Tongue (tissue), 2 donors: Measurements from ENCODE around the gene ARRDC2. TPM values are rescaled to one million over a fixed set of nuclear protein-coding genes. Genes with fewer than 3 reads are reported as not detected.
"Not testable (repeated sequence)": the region's sequence is repeated elsewhere in the genome, so short reads cannot be mapped to it uniquely, and the experiment has no call there.

Source experiments
- DNase-seq: peaks from one replicate; pipeline ENCODE4 v3.0.0-alpha.2; 2015
- total RNA-seq: library from RNA; depleted of rRNA; stranded (reverse); fragments of >200 nt; gene quantifications from one replicate; pipeline ENCODE4 v1.2.3, GENCODE V29; 2014

ARRDC2 gene
- total RNA-seq, 1 donor from 2014 or later: 30.1 TPM

GRCh38 chr19:18016209-18016910, 8.4 kb downstream of the ARRDC2 start:
- no peak for DNase-seq

GRCh38 chr19:18017275-18018083, 9.5 kb downstream of the ARRDC2 start:
- DNase-seq: no peak

GRCh38 chr19:18020212-18021085, 12.5 kb downstream of the ARRDC2 start:
- peak; percentile 58 for DNase-seq

DNA sequence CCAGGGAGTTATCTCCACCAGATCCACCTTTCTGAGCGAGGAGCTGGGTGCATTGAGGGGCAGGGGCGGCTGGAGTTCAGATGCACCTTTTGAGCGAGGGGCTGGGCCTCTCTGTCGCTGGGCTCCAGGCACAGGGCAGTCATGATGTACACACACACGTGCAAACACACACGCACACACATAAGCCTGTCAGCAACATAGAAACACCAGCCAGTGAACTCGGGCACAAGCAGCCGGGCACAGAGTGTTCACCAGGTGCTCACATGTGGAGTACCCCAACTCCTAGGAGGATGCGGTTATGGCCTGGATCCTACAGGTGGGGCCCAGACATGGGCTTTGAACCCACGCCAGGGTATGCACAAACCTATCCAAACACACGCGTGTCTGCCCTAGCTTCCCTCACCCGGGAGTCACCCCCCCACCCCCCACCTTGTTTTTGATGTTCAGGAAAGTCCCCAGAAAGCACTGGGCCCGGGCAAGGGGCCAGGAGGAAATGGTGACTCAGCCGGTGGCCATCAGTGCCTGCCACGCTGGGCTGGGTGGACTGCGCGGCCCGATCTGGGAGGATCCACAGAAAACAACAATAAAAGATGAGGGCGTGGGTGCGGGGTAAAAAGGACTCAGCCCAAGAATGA, 13.3 kb downstream of the ARRDC2 start:
- DNase-seq: no peak

DNA sequence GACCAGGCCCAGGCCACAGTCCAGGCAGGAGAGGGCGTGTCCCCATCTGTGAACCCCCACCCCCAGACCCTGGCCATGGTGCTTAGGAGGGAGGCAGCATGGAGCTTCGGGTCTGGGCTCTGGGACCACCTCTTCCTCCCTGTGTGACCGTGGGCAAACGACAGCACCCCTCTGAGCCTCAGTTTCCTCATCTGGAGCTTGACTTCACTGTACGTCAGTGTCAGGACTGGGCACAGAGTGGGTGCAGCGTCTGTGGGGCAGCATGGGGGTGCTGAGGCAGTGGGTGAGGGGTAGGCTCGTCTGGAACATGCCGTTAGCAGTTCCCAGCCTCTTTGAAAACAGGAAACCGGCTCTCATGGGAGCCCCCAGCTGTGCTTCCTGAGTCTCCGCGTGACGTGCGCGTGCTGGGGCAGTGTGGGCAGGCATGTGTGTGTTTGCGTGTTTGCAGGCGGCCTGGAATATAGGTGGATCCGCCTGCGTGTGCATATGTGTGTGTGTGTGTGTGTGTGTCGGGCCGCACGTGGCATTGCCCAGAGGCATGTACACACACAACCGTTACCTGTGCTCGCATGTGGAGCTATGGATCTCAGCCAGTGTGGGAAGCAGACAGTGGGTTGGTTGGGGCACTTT, 15.8 kb downstream of the ARRDC2 start:
- DNase-seq: peak; percentile 76

- DNase-seq: no peak
These were observed 19.2 kb downstream of the ARRDC2 start for GRCh38 chr19:18027151-18027550.

DNA sequence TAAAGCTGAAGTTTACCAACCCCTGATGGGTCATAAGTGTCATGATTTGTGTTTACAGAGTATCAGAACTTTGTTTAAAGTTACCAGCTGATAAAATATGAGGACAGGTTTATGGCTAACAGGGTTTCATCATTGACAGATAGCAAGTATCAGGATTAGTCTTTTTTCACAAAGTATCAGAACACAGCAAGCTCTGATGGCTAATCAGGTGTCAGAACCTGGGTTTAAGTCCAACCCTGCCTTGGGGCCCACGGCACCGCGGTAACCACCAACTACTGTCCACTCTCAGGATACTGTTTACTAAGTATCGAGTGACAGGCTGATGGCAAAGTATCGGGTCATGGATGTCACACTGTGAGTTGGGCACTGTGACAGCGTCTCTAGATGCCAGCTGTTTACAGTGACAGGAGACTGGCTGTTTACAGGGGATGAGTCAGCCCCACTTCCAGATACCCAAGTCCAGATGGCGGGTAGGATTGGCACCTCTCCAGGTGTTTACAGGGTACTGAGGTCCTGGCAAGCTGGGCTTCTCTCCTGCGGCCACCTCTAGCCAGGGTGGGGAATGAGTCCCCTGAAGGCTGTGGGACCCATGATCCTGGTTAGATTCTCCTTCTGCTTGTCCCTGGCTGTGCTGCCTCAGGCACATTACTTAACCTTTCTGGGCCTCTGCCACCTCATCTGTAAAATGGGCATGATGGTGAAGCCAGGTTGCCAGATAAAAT, 21.8 kb downstream of the ARRDC2 start:
- peak; percentile 51 for DNase-seq

DNA sequence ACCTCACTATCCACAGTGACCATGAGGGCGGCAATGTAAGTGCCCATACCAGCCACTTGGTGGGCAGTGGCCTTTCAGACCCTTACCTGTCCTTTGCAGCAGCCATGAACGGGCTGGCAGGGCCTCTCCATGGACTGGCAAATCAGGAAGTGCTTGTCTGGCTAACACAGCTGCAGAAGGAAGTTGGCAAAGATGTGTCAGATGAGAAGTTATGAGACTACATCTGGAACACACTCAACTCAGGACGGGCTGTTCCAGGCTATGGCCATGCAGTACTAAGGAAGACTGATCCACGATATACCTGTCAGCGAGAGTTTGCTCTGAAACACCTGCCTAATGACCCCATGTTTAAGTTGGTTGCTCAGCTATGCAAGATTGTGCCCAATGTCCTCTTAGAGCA, 23.4 kb downstream of the ARRDC2 start:
- DNase-seq: not testable (repeated sequence)

DNA sequence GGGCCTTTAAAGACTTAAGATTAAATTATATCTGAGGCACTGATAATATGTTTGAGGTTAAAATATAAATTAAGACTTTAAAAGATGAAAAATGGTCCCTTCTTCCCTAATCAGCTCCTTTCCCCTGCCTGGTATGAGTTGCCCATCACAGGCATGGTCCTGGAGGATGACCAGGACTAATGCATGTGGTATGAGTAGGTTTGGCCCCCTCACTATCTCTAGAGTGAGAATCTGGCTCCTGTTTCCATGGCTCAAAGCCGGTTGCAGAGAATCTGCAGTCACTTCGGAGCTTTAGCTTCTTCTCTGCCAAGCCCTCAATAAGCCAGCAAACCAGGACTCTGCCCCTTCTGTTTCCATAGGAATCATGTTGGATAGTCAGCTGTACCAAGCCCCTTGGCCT, 24.1 kb downstream of the ARRDC2 start:
- not testable (repeated sequence) for DNase-seq

DNA sequence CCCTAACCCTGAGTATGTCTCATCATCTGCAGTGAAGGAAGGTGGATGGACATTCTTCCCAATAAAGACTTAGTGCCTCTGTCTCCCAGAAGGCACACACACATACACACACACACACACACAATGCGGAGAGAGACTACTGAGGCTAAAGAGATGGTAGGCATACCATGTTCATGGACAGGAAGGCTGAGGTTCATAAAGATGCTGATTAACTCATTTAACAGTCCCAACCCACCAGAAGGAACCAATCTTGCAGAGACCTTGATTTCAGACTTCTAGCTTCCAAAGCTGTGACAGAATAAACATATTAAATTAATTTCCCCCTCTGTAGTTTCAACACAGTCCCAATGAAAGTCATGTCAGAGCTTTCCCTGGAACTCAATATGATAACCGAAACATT, 33.1 kb downstream of the ARRDC2 start:
- DNase-seq: no peak

GRCh38 chr19:18043676-18044075, 35.7 kb downstream of the ARRDC2 start:
- no peak for DNase-seq

DNA sequence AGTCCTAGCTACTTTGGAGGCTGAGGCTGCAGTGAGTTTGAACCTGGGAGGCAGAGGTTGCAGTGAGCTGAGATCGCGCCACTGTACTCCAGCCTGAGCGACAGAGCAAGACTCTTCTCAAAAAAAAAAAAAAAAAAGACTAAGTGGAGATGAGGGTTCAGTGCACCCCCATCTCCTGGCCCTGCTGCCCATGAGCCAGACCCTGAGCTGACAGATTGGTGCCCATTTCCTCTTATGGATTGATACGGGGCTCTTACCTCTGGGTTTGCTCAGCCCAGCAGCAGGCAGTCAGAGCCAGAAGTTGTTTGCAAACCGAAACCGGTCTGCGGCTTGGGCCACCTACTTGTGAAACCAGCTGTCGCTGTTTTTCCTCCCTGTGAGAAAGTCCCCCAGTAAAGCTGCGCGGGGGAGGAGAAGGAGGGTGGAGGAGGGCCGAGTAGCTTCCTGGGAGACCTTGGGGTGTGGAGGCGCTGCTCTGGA, 36.9 kb downstream of the ARRDC2 start:
- peak; percentile 88 for DNase-seq

DNA sequence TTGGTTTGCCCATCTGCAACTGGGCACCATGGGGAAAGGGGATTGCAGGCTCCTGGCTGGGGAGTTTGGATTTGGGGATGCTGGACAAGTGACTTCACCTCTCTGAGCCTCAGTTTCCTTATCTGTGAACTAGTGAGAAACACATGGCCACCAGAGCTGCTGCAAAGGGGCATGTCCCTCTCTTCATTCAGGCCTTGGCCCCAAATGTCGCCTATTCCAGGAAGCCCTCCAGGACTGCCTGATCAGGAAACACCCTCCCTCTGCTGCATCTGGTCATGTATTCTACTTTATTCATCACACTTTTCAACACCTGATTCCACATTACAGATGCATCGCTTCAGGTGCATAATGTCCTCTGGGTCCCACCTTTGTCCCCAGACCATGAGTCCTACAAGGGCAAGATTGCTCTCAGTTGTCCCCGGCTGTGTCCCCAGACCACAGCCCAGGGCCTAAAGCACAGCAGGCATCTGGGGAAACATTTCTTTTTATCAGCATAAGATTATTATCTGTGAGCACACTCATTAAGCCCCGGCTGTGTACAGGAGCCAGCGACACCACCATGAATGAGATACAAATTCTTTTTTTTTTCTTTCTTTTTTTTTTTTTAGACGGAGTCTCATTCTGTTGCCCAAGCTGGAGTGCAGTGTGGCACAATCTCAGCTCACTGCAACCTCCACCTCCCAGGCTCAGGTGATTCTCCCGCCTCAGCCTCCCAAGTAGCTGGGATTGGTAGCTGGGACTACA, 37.5 kb downstream of the ARRDC2 start:
- no peak for DNase-seq

DNA sequence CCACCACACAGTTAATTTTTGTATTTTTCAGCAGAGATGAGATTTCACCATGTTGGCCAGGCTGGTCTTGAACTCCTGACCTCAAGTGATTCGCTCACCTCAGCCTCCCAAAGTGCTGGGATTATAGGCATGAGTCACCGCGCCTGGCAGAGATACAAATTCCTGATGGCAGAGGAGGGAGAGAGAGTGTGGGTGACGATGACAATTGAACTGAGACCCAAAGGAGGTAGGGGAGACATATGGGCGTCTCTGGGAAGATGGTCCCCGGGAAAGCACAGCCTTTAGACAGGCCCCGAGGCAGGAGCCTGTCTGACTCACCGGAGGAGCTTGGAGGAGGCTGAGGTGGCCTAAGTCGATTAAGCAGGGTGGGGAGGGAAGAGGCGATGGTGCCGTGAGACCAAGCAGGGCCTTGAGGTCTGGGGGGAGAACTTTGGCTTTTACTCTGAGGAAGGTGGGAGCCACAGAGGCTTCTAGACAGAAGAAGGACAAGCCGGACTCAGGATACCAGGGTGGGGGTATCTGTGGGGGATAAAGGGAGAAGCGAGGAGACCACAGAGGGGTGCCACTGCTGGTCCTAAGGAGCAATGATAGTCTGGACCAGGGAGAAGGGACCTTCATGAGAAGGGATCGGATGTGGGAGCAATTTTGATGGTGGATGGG, 38.2 kb downstream of the ARRDC2 start:
- no peak for DNase-seq

- DNase-seq: peak; percentile 43
These were observed 41.4 kb downstream of the ARRDC2 start for GRCh38 chr19:18049385-18049784.

- no peak for DNase-seq
These were observed 43.9 kb downstream of the ARRDC2 start for GRCh38 chr19:18051887-18052286.

GRCh38 chr19:18053576-18054219, 45.7 kb downstream of the ARRDC2 start:
- peak; percentile 40 for DNase-seq

GRCh38 chr19:18055967-18056366, 48.0 kb downstream of the ARRDC2 start:
- no peak for DNase-seq

GRCh38 chr19:18057557-18057956, 49.6 kb downstream of the ARRDC2 start:
- DNase-seq: no peak
